Effector CD8-positive, alpha-beta T cell (primary cell): ENCODE results near the gene ADAMTS13.
"Not testable (repeated sequence)": the region's sequence is repeated elsewhere in the genome, so short reads cannot be mapped to it uniquely, and the experiment has no call there.

ENCODE experiments used
- DNase-seq: peaks from one replicate; lab custom pipeline; 2025; lab: John Stamatoyannopoulos, UW
- total RNA-seq, 4 experiments: gene quantifications; one replicate each; lab custom pipeline; 2026; lab: John Stamatoyannopoulos, UW

The ADAMTS13 gene
- total RNA-seq: 0.10 to 2.1 (median 1.1) reads per million in 4 experiments

DNA sequence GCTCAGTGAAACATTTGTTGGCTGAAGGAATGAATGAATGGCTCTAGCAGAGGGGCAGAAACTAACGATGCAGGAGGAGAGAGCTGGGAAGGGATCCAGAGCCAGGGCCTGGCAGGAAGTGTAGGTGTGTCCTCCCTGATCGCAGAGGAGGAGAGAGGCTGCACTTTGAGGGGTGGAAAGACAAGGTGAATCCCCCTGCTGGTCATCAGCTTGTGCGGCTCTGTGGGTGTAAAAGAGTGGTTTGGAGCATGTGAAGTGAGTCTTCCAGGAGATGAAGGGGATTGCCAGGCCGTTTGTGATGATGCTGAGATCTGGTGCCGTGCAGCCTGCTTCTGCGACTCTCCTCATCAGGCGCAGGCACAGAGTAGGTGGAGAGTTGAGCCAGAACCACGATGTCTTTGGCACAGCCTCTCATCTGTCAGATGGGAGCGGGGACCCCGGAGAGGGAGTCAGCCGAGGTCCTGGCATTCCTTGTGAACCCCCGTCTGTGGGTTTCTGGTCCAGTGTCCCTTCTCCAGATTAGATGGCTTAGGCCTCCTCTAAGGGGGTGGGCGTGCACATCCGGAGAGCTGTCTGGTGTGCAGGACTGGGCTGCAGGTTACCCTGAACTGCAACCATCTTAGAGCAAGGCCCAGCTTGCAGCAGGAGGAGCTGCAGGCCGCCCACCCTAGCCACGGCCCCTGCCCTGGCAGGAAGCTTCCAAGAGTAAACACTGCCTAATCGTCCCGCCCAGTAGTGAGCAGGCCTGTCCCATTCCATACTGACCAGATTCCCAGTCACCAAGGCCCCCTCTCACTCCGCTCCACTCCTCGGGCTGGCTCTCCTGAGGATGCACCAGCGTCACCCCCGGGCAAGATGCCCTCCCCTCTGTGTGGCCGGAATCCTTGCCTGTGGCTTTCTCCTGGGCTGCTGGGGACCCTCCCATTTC is at the start of gene ADAMTS13:
ADAMTS13 (plus strand) TSS at position 753 of the 928 bp plus-strand sequence; CDS start at position 830, 77 bp downstream.
- DNase-seq: no peak

- no peak for DNase-seq
Measured at GRCh38 chr9:133374612-133375115, 47.5 kb upstream of the ADAMTS13 start.

DNA sequence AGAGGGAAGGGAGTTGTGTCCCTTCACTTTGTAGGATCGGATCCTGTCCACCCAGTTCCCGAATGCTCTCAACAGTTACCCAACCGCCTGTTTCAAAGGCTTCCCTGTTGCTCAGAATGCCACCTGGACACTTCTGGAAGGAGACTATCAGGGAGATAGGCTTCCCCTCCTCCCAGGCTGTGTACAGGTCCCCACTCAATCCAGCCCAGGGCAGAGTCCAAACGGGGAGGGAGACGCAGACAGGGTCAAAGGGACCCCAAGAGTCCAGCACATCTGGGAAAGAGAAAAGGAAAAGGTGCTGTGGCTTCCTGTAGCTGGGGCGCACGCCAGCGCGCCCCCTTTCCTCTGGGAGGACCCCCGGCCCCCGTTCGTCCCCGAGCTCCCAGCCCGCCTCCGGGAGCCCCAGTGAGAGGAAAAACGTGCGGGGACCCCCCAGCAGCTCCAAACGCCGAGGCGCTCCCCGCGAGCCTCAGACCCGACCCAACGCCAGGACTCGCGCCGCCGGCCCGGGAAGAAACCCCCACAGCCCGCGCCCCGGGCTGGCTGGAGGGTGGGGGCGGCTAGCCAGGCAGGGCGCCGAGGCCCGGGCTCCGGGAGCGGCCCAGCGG is 46.9 kb upstream of the ADAMTS13 start:
- no peak for DNase-seq

- DNase-seq: peak; percentile 86
Measured at GRCh38 chr9:133375724-133376654, 46.2 kb upstream of the ADAMTS13 start, which contains the start of the genes STKLD1 and SURF4. Gene STKLD1, plus strand, starts transcription at chr9:133376366. Its CDS starts 108 bp downstream, at chr9:133376474. Gene SURF4, minus strand, starts transcription at chr9:133376060. Its CDS starts 91 bp downstream, at chr9:133375969.

DNA sequence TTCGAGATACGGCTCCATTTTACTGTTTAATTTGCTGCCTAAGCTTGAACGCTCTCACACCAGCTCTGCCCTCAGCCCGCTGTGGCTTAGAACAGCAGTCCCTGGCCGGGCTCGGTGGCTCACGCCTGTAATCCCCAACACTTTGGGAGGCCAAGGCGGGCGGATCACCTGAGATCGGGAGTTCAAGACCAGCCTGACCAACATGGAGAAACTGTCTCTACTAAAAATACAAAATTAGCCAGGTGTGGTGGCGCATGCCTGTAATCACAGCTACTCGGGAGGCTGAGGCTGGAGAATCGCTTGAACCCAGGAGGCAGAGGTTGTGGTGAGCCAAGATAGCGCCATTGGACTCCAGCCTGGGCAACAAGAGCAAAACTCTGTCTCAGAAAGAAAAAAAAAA is 44.9 kb upstream of the ADAMTS13 start:
- not testable (repeated sequence) for DNase-seq

DNA sequence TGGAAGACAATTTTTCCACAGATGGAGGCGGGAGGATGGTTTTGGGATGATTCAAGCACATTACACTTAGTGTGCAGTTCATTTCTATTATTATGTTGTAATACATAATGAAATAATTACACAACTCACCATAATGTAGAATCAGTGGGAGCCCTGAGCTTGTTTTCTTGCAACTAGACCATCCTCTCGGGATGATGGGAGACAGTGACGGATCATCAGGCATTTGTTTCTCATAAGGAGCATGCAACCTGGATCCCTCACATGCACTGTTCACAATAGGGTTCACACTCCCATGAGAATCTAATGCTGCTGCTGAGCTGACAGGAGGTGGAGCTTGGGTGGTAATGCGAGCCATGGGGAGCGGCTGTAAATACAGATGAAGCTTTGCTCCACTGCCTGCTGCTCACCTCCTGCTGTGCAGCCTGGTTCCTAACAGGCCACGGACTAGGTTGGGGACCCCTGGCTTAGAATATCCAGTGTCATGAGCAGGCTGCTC is 44.4 kb upstream of the ADAMTS13 start:
- DNase-seq: no peak

DNA sequence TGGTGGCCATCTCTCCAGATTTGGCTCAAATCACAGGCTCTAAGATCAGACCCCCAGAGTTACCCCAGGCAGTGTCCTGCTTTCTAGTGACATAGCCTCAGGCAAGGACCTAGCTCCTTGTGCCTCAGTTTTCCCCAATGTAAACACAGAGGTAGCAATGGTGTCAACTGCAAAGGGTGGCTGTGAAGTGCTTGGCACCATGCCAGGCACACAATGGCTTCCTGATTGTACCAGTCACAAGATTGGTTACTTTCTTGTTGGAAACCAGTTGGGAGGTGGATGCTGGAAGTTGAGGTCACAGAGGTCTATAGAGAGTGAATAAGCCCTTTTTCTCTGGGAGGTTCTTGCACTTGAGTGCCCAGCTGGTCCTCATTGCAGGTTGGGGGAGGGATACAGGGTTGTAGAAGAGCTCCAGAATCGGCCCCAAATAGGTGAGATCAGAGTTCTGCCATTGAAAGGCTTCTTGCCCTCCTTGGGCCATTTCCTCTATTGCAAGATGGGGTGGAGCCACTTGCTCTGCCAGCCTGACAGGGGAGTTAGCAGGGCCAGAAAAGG is 43.7 kb upstream of the ADAMTS13 start:
- no peak for DNase-seq

DNA sequence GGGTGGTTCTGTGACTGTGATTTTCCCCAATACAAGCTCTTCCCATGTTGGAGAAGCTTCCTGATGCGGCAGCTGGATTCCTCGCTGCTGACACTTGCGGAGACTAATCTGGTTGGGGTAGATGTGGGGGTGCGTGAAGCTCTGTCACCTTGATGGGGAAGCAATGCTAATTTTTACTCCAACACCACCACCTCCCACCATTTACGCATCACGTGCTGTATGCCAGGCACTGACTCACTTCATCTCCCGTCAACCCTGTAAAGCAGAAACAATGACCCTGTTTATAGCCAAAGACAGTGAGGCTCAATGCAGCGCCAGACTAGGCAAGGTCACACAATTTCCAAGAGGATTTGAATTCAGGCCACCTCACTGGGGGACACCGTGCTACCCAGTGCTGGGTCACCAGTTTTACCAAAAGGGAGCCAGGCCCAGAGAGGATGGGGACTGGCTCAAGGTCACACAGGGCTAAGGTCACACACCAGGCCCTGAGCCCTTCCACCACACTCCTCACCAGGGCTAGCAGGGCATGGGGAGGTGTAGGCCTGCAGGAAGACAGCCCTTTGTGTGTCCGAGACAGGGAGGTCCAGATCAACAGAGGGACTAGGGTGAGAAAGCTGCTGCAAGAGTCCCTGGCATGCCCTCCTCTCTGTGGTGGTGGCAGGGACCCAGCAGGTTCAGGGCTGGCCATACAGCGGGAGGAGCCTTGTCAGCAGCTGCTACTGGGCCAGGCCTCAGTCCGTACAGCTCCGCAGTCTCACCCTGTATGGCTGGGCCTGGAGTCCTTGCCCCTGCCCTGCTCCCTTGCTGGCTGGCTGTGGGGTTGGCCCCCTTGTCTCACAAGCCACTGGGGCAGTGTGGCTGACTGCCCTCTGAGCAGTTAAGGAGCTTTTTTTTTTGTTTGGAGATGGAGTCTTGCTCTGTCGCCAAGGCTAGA is 42.7 kb upstream of the ADAMTS13 start:
- DNase-seq: no peak

DNA sequence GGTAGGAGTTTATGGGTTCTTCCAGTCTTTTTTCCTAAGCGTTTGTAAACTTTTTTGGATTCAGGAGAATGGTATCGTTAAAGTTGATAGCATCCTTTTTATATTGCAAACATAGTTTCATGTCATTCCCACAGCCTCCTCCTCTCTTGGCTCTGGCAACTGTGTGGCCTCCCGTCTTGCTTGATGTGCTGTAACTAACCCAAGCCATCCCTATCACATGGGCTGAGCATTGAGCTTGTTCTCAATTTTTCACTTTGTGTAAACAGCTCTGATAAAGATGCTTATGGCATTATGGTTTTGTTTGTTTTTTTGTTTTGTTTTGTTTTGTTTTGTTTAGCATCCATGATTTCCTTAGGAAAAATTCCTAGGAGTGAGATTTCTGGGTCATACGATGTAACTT is 41.4 kb upstream of the ADAMTS13 start:
- no peak for DNase-seq

DNA sequence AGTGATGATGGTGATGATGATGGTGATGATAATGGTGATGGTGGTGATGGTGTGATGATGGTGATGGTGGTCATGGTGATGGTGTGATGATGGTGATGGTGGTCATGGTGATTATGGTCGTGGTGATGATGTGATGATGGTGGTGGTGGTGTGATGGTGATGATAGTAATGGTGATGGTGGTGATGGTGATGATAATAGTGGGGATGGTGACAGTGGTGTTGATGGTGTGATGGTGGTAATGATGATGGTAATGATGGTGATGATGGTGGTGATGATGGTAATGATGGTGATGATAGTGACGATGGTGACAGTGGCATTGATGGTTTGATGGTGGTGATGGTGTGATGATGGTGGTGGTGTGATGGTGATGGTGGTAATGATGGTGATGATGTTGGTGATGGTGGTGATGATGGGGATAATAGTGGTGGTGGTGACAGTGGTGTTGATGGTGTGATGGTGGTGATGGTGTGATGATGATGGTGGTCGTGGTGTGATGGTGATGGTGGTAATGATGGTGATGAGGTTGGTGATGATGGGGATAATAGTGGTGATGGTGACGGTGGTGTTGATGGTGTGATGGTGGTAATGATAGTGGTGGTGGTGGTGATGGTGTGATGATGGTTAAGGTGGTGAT is 39.5 kb upstream of the ADAMTS13 start:
- DNase-seq: no peak

GRCh38 chr9:133383438-133383837 is 38.7 kb upstream of the ADAMTS13 start:
- DNase-seq: no peak

DNA sequence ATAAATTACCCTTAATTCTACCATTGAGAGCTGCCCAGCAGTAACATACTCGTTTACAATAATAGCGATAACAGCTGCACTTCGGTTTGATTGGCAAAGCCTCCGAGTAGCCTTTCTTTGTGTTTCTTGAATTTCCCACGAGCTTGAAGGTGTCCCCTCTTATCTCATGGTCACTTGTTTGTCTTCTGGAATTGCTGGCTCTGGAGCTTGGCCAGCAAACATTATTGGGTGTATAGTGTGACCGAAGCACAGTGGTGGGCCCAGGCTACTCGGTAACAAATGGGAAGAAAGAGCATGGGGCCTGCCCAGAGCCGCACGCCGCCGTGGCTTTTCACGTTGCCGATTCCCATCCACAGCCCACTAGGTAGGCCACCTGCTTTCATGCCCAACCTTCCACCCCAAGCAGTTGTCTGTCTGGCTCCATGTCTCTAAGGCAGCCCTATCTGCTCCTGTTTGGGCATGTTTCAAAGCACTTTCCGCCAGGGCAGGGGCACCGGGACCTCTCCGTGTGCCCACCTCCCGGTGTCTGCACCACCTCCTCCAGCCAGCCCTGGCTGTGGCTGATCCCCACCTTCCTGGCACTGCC is 37.3 kb upstream of the ADAMTS13 start:
- no peak for DNase-seq

DNA sequence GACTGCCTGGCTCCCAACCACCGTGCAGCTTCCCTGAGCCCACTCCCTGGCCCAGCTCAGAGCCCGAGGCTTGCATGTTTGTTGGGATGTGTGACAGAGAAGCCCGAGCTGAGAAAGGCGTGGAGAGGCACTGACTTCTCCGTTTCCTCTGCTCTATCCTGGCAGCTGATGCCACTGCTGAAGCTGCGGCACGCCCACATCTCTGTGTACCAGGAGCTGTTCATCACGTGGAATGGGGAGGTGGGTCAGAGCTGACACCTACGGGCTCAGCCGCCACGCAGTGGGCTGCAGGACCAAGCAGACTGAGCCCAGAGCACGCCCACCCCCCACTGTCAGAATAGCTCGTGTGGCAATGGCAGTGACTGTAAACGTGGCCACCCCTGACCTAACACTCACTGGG is 36.7 kb upstream of the ADAMTS13 start:
- no peak for DNase-seq

GRCh38 chr9:133386338-133386737 is 35.8 kb upstream of the ADAMTS13 start:
- DNase-seq: no peak

GRCh38 chr9:133387680-133388079 is 34.5 kb upstream of the ADAMTS13 start:
- no peak for DNase-seq

GRCh38 chr9:133389025-133389557 is 33.1 kb upstream of the ADAMTS13 start:
- DNase-seq: no peak

GRCh38 chr9:133389562-133389961 is 32.6 kb upstream of the ADAMTS13 start:
- no peak for DNase-seq

DNA sequence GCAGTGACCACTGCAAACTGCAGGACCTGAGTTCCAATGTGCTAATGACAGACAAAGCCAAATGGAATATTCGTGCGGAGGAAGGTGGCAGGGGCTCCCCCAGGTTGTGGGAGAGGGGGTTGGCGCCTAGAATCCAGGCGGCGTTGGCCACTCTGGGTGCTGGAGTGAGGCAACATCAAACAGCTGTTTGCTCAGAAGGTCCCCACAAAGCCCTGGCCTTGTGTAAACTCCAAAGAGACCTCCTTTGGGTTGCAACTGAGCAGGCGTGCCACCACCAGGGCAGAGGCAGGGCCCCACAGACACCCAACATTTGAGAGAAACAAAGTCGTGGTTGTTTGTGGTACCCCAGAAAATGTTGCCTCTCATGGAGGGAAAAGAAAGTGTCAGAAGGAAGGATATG is 31.5 kb upstream of the ADAMTS13 start:
- no peak for DNase-seq

GRCh38 chr9:133391449-133391848 is 30.7 kb upstream of the ADAMTS13 start:
- not testable (repeated sequence) for DNase-seq
